ENCODE measurements around the gene NCF1.
"Not testable (repeated sequence)": the region's sequence is repeated elsewhere in the genome, so short reads cannot be mapped to it uniquely, and the experiment has no call there.

NCF1 gene

DNA sequence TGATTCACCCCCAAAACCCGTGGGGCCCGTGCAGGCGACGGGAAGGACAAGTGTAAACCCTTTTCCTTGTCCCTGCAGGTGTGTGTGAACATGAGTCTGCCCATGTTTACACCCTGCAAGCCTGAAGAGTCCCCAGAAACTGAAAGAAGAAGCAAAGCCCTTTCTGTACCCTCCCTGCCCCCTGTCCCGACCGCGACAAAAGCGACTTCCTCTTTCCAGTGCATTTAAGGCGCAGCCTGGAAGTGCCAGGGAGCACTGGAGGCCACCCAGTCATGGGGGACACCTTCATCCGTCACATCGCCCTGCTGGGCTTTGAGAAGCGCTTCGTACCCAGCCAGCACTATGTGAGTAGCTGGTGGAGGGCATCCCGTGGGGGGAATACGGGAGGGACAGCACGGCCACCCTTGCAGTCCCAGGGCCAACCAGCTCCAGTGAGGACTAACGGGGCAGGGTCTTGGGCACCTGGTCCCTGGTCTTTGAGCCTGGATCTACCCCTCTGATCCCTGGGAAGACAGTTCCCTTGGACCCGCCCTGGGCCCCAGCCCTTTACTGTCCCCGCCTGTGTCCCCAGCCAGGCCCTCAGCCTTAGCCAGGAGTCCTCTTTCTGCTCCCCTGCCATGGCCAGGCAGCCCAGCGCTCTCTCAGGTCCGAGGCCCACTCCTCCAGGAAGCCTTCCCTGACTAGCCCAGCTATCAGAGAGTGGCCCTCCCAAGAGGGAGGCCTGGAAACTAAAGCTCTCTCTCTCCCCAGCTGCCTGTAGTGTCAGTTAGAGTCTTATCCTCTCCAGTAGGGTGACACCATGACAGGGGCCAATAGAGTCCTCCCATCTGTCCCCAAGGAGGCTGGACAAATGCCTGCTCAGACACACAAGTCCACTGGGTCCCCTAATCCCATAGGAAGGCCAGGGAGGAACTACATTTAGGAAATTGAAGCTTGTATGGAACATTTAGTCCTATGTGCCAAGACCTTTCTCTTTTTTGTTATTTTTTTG, at the start of gene NCF1:
NCF1 (plus strand) TSS at position 252 of the 991 bp plus-strand sequence; CDS start at position 273, 21 bp downstream.
- DNase-seq (ENCODE audit: low read depth in 2 of 2) = not testable (repeated sequence)

DNA sequence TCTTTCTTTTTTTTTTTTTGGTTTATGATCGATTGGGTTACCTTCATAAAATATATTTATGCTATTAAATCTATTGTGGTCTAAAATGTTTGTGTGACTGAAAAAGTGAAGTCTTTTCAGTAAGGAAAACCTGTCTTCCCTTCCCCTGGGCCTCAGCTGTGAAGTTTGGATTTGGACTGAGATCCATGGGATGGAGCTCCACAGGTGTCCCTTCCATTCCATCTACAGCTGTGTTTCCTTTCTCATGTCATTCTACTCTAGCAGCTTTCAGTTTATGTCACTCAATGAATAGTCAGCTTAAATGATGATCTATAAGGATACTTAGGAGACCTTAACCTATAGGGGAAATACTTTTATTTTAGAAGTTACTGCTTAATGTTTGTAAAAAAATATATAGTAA, 48.0 kb upstream of the NCF1 start:
- no peak for DNase-seq (ENCODE audit: low read depth in 2 of 2)

DNA sequence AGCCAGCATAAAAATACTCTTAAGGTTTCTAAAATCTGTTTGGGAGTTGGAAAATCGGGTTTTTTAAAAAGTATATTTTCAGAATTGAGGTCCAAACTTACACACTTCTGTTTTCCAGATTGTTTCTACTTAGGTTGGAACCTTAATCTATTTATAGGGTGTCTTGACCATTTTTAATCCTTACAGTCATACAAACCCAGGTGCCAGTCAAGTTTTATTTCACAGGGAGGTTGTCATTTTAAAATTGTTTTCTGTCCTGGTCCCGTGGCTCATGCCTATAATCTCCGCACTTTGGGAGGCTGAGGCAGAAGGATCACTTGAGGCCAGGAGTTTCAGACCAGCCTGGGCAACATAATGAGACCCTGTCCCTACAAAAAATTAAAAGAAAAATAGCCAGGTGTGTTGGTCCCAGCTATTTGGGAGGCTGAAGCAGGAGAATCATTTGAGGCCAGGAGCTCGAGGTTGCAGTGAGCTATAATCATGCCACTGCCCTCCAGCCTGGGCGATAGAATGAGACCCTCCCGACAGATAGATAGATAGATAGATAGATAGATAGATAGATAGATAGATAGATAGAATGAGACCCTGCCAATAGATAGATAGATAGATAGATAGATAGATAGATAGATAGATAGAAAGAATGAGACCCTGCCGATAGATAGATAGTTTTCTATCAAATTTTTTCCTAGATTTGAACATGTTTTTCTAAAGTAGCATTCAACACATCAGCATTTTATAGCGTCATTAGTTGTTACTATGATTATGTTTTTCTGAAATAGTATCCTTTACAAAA, 47.3 kb upstream of the NCF1 start:
- DNase-seq (ENCODE audit: low read depth in 2 of 2) = no peak

- DNase-seq (ENCODE audit: low read depth in 2 of 2) = not testable (repeated sequence)
Measured at GRCh38 chr7:74728686-74729085, 45.1 kb upstream of the NCF1 start.

GRCh38 chr7:74730186-74730585, 43.6 kb upstream of the NCF1 start:
- DNase-seq (ENCODE audit: low read depth in 2 of 2) = not testable (repeated sequence)

DNA sequence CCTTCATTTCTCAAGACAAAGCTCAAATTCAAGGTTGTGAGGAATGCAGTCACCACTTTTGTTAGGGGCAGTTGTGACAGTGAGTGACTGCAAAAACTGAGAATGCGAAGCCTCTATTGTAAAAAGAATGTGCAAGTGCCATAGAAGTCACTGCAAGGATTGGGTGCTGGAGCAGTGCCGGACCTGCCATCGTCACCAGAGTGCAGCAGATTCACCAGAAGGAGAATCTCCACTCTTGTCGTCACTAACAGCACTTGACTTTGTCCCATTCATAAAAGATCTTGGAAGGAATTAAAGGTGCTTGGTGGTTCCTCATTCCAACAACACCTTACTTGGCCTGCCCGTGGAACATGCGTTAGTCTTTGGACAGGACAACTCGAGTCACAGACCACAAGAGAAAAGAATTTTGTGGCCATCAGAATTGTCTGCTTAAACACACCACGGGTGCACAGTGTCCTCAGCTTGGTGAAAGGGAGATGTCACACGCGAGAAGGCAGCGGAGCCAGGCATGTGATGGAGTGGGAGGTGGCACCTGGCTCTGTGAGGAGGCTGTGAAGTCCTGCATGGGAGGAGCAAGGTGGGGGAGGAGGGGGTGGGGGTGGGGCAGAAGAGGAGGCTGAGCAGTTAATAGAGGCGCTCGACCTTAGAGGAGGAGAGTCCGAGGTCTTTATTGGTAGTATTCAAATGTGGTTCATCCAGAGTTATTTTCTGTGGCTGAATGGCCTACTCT, 33.7 kb upstream of the NCF1 start:
- DNase-seq (ENCODE audit: low read depth in 2 of 2) = not testable (repeated sequence)

DNA sequence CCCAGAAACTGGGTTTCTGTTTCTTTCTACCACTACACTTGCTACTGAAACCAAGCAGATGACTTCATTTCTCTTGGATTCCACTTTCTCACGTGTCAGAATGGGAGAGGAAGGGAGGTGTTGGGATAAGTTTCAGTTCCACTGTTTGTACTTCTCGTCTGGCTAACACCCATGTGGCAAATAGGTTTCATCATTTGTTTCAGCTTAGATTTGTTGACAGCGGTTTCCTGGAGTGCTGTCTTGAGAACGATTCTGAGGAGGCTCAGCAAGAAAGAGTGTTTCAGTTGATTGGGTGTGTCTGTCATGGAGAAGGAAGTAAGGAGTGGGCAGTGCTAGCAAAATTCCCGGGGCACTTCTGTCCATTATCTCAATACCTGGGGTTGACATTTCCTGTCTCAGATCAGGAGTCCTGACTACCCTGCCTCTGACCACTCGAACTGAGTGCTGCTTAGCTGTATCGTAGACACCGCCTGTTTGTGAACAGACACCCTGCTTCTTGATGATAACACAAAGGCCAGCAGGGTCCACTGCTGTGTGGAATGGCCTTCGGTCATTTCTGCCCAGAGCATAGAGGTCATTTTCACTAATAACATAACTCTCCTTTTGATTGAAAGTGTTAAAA, 29.8 kb upstream of the NCF1 start:
- not testable (repeated sequence) for DNase-seq (ENCODE audit: low read depth in 2 of 2)

DNA sequence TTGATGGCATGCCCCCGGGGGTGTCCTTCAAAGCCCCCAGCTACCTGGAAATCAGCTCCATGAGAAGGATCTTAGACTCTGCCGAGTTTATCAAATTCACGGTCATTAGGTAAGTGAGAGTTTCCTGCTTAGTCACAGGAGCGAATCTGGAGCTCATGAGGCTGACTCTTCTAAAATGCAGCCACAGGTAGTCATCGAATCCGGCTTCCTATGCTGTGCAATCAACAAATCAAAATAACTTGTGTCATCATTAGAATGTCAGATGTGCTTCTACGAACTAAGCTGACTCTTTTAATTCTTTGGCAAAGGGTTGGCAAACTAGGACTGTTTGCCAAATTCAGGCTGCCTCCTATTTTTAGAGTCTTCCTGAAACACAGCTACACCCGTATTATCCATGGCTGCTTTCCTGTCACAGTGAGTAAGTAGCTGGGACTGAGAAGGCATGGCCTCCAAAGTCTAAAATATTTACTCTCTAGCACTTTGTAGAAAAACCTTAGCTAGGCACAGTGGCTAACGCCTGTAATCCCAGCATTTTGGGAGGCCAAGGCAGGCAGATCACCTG, 19.8 kb upstream of the NCF1 start:
- not testable (repeated sequence) for DNase-seq (ENCODE audit: low read depth in 2 of 2)

DNA sequence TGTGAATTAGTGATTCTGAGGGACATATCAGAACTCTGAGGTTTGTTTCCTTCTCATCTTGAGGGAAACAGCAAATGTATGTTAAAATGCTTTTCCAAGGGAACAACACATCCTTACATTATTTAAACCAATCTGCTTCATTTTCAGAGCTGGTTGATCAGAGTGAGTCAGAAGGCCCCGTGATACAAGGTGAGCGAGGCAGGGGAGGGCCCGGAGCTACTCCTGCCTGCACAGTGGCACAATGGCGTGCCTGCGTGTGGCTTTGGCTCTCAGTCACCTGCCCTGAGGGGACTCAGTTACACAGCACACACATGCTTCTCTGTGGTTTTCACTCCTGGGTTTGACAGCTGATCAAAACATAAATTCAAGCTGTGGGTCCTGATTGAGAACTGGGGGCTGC, 17.1 kb upstream of the NCF1 start:
- not testable (repeated sequence) for DNase-seq (ENCODE audit: low read depth in 2 of 2)

- not testable (repeated sequence) for DNase-seq (ENCODE audit: low read depth in 2 of 2)
Measured at GRCh38 chr7:74758268-74758667, 15.5 kb upstream of the NCF1 start.

- DNase-seq (ENCODE audit: low read depth in 2 of 2) = not testable (repeated sequence)
Measured at GRCh38 chr7:74758982-74759381, 14.8 kb upstream of the NCF1 start.

DNA sequence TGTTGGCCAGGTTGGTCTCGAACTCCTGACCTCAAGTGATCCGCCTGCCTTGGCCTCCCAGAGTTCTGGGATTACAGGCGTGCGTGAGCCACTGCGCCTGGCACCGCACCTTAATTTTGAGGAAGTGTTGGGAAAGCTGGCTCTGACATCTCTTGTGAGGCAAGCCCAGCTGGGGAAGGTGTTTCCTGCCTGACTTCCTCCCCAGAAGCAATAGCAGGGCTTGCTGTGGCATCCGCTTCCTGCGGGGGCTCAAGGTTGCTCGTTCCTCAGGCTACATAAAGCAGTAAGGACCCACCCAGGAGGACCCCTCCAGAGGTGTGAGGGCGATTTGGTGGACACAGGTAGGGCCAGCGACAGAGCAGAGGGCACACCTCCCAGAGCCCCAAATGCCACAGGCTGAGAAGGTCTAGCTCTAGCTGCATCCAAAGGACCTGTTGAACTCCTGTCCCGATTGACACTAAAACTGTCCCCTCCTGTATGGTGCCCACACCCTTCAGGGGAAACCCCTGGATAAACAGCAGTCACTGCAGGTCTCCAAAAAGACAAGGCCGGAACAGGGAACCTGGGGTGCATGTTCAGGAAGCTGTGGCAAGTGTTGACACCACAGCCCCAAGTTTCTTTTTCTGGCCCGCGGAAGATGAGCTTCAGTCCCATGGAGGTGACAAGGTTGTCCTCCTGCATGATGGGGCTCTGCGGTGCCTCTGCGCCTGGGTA, 8.4 kb upstream of the NCF1 start:
- DNase-seq (ENCODE audit: low read depth in 2 of 2) = not testable (repeated sequence)

DNA sequence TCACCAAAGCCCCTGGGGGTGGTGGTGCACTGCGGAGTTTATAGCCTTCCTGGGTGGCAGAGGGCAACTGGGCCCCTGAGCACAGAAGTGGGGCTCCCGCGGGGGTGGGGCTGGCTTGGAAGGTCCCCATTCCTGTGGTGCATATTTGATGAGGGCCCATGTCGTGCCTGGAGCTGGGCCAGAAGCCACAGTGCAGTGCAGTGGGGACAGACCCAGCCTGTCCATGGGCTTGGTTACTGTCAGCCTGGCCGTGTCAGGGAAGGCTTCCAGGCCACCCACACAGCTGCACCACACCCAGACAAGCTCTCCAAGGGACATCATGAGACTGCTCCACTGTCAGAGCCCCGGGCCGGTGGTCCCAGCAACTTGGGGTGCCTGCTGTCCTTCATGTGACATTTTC, 7.3 kb upstream of the NCF1 start:
- not testable (repeated sequence) for DNase-seq (ENCODE audit: low read depth in 2 of 2)

DNA sequence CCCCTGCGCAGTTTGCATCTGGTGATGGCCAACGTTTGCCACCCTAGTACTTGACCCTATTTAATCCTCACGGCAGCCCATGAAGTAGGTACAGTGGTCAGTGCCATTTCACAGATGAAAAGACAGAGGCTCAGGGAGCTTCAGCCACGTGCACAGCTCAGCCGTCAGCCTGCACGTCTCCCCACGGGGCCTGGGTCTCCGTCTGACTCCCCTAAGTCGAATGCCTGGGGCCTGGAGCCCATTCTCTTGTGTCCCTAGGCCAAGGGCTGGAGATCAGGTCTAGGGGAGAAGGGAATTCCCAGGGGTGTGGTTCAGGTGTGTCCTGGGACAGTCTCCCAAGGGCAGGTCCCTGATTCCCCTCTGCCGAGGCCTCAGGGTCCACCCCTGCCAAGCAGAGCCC, 6.8 kb upstream of the NCF1 start:
- DNase-seq (ENCODE audit: low read depth in 2 of 2) = not testable (repeated sequence)

DNA sequence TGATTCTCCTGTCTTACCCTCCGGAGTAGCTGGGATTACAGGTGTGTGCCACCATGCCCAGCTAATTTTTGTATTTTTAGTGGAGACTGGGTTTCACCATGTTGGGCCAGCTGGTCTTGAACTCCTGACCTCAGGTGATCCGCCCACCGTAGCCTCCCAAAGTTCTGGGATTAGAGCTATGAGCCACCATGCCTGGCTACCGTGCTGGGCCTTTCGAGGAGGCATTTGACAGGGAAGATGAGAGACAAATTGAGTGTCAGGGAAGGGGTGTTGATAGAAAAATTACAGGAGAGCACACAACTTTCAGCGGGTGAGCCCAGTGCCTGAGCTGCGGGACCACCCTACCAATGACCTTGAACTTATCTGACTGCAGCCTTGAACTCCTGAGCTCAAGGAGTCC, 3.7 kb upstream of the NCF1 start:
- not testable (repeated sequence) for DNase-seq (ENCODE audit: low read depth in 2 of 2)

DNA sequence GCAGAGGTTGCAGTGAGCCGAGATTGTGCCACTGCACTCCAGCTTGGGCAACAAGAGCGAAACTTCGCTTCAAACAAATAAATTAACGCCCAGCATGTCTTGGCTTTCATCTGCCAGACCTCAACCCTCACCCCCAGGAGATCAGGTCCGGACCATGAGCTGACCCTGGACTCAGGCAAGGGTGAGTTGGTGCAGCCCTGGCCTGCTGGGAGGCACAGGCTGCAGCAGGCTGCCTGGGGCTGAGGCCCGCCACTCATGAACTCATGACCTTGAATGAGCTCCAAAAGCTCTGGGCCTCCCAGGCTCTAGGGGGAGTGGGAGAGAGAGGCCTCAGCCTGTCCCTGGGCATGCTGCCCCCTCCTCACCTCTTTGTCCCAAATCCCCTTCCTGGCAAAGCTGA, 1.7 kb upstream of the NCF1 start:
- not testable (repeated sequence) for DNase-seq (ENCODE audit: low read depth in 2 of 2)

GRCh38 chr7:74775111-74775510, 1.3 kb downstream of the NCF1 start:
- DNase-seq (ENCODE audit: low read depth in 2 of 2) = not testable (repeated sequence)

- not testable (repeated sequence) for DNase-seq (ENCODE audit: low read depth in 2 of 2)
Measured at GRCh38 chr7:74779053-74779452, 5.2 kb downstream of the NCF1 start.

- not testable (repeated sequence) for DNase-seq (ENCODE audit: low read depth in 2 of 2)
Measured at GRCh38 chr7:74781746-74782145, 7.9 kb downstream of the NCF1 start.

- not testable (repeated sequence) for DNase-seq (ENCODE audit: low read depth in 2 of 2)
Measured at GRCh38 chr7:74783595-74783994, 9.8 kb downstream of the NCF1 start.

All from fibroblast of skin of left quadriceps (primary cell).